Keratinocyte (primary cell): Measurements from ENCODE around the gene NOTCH1. TPM values are rescaled to one million over a fixed set of nuclear protein-coding genes. Genes with fewer than 3 reads are reported as not detected.

Experiments
- DNase-seq: peaks from one replicate; pipeline ENCODE4 v3.0.0-alpha.2; 2011; ENCODE audit warnings: low read depth, missing footprints, low spot score
- FAIRE-seq: peaks from 2 replicates; lab custom pipeline; 2011; peaks lifted over from hg19 to GRCh38; lab: Jason Lieb, UNC
- H2AFZ ChIP-seq: 2 replicates; pipeline ENCODE4 v1.6.0; 2012; ENCODE audit warnings: low read length, control low read depth, inconsistent platforms; ENCODE audit not compliant: control insufficient read depth
- H3K27ac ChIP-seq: 2 replicates; pipeline ENCODE4 v1.5.1; 2011; ENCODE audit warnings: low read length; ENCODE audit not compliant: control insufficient read depth, insufficient read depth
- H3K27me3 ChIP-seq: 3 replicates; pipeline ENCODE4 v1.6.0; 2011; ENCODE audit warnings: low read length; ENCODE audit not compliant: control insufficient read depth, insufficient read depth; ENCODE audit errors: extremely low read depth
- H3K36me3 ChIP-seq, 2 experiments: 2 replicates in 1 of 2; 3 replicates in 1 of 2; pipeline ENCODE4 v1.5.1; 2011; ENCODE audit warnings: low read length in 2 of 2, mild to moderate bottlenecking in 1 of 2; ENCODE audit not compliant: control insufficient read depth in 2 of 2, insufficient read depth in 2 of 2; ENCODE audit errors: extremely low read depth in 1 of 2
- H3K4me1 ChIP-seq: 3 replicates; pipeline ENCODE4 v1.5.1; 2011; ENCODE audit warnings: low read length; ENCODE audit not compliant: control insufficient read depth, insufficient read depth; ENCODE audit errors: extremely low read depth
- H3K4me2 ChIP-seq: 3 replicates; pipeline ENCODE4 v1.6.0; 2011; ENCODE audit warnings: low read depth, low read length; ENCODE audit not compliant: control insufficient read depth, insufficient read depth; ENCODE audit errors: extremely low read depth
- H3K4me3 ChIP-seq, 3 experiments: fragments of 200-600 bp in 1 of 3; sonication (generic) in 1 of 3; 2 replicates in 2 of 3; 3 replicates in 1 of 3; pipeline ENCODE4 v1.5.1; 2011 to 2016; ENCODE audit warnings: low read length in 3 of 3, mild to moderate bottlenecking in 3 of 3, control low read depth in 2 of 3, inconsistent platforms in 1 of 3, low read depth in 1 of 3, mixed read lengths in 1 of 3, mixed run types in 1 of 3, moderate library complexity in 1 of 3; ENCODE audit not compliant: control insufficient read depth in 2 of 3, insufficient read depth in 2 of 3; ENCODE audit errors: extremely low read depth in 1 of 3
- H3K79me2 ChIP-seq: 2 replicates; pipeline ENCODE4 v1.6.0; 2012; ENCODE audit warnings: low read length; ENCODE audit not compliant: control insufficient read depth, insufficient read depth
- H3K9ac ChIP-seq: 3 replicates; pipeline ENCODE4 v1.6.0; 2011; ENCODE audit warnings: low read length; ENCODE audit not compliant: control insufficient read depth, insufficient read depth; ENCODE audit errors: extremely low read depth
- H3K9me1 ChIP-seq: 3 replicates; pipeline ENCODE4 v1.6.0; 2011; ENCODE audit warnings: low read length; ENCODE audit not compliant: control insufficient read depth, insufficient read depth; ENCODE audit errors: extremely low read depth
- H3K9me3 ChIP-seq: 2 replicates; pipeline ENCODE4 v1.5.1; 2012; ENCODE audit warnings: low read depth, low read length; ENCODE audit not compliant: control insufficient read depth
- H4K20me1 ChIP-seq: 3 replicates; pipeline ENCODE4 v1.6.0; 2011; ENCODE audit warnings: low read length; ENCODE audit not compliant: control insufficient read depth, insufficient read depth; ENCODE audit errors: extremely low read depth
- EZH2 ChIP-seq: IDR thresholded peaks from one replicate; pipeline ENCODE4 v1.6.1; 2012; ENCODE audit warnings: inconsistent platforms, mild to moderate bottlenecking, low read length, moderate library complexity
- dilution Hi-C: fragments of 300-500 bp; cut with MboI; formaldehyde crosslinking; loops from one replicate; pipeline ENCODE4 v1.7.0; 2020; ENCODE audit warnings: low sequenced_read_pairs; ENCODE audit not compliant: extremely low pct_ligation_motif_present
- polyA plus RNA-seq, 5 experiments: library from polyadenylated mRNA; depleted of rRNA in 3 of 5; stranded (reverse) in 3 of 5; stranded (forward) in 1 of 5; unstranded in 1 of 5; fragments of >200 nt; gene quantifications; 1 replicate in 1 of 5; 2 replicates in 3 of 5; 3 replicates in 1 of 5; pipeline versions ENCODE4 v1.2.1 to v1.2.3, GENCODE V29; 2011 to 2012; ENCODE audit warnings: missing spikeins in 2 of 5, low read depth in 1 of 5, low replicate concordance in 1 of 5
- TF ChIP-seq, protein P1 (sequence below), 3 experiments: IDR thresholded peaks in 1 of 3; conservative IDR thresholded peaks in 1 of 3; optimal IDR thresholded peaks in 1 of 3; 2 replicates in 2 of 3; 3 replicates in 1 of 3; pipeline versions ENCODE3 to v1.5.1; 2011; ENCODE audit warnings: low read length in 3 of 3, mild to moderate bottlenecking in 3 of 3, moderate library complexity in 2 of 3, control low read depth in 1 of 3, inconsistent platforms in 1 of 3; ENCODE audit not compliant: insufficient read depth in 2 of 3; ENCODE audit errors: extremely low read depth in 1 of 3

NOTCH1 gene
- polyA plus RNA-seq, 1 donor (not counting 4 experiments of a cell fraction or from before 2014, with no cell fraction given): 6.1 TPM

DNA sequence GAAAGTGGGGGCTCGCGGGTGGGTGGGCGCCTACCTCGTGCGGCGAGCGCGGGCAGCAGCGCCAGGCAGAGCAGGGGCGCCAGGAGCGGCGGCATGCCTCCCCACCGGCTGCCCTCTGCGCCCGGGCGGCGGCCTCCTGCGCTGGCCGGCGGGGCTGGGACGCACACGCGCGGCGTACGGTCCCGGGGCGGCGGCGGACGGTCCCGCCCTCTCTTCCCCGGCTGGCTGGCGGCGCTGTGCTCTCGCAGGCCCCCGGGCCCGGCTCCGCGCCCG, 220 bp downstream of the NOTCH1 start:
- H3K79me2 ChIP-seq: peaks cover 51% of the 10 kb centered on the region
- peak overlapping the region; percentile 61 to 98 (median 89) for H3K4me3 ChIP-seq
- H3K27me3 ChIP-seq: no peaks in the 10 kb centered on the region
- H3K9ac ChIP-seq: peak overlapping the region; percentile 84
- H4K20me1 ChIP-seq: peaks cover 38% of the 10 kb centered on the region
- dilution Hi-C loops: no loop called here
- TF ChIP-seq, protein P1, sequence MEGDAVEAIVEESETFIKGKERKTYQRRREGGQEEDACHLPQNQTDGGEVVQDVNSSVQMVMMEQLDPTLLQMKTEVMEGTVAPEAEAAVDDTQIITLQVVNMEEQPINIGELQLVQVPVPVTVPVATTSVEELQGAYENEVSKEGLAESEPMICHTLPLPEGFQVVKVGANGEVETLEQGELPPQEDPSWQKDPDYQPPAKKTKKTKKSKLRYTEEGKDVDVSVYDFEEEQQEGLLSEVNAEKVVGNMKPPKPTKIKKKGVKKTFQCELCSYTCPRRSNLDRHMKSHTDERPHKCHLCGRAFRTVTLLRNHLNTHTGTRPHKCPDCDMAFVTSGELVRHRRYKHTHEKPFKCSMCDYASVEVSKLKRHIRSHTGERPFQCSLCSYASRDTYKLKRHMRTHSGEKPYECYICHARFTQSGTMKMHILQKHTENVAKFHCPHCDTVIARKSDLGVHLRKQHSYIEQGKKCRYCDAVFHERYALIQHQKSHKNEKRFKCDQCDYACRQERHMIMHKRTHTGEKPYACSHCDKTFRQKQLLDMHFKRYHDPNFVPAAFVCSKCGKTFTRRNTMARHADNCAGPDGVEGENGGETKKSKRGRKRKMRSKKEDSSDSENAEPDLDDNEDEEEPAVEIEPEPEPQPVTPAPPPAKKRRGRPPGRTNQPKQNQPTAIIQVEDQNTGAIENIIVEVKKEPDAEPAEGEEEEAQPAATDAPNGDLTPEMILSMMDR (optimal IDR thresholded peaks at IDR 0.05 in 1 of 3, IDR thresholded peaks at IDR 0.05 in 1 of 3, conservative IDR thresholded peaks at IDR 0.05 in 1 of 3; ENCODE audit: extremely low read depth in 1 of 3, insufficient read depth in 2 of 3, low read length in 3 of 3): no peak
- no peak for TF ChIP-seq EZH2
- no peaks in the 10 kb centered on the region for H3K9me3 ChIP-seq
- peak overlapping the region; percentile 64 for H3K27ac ChIP-seq
- peaks cover 4% of the 10 kb centered on the region for H3K9me1 ChIP-seq
- FAIRE-seq (no peak), DNase-seq (no peak)
- H2AFZ ChIP-seq: no peak overlapping the region
- H3K4me1 ChIP-seq: peaks cover 32% of the 10 kb centered on the region
- no peak overlapping the region for H3K4me2 ChIP-seq
- H3K36me3 ChIP-seq: peaks cover 25 to 27% of the 10 kb centered on the region in 2 experiments

DNA sequence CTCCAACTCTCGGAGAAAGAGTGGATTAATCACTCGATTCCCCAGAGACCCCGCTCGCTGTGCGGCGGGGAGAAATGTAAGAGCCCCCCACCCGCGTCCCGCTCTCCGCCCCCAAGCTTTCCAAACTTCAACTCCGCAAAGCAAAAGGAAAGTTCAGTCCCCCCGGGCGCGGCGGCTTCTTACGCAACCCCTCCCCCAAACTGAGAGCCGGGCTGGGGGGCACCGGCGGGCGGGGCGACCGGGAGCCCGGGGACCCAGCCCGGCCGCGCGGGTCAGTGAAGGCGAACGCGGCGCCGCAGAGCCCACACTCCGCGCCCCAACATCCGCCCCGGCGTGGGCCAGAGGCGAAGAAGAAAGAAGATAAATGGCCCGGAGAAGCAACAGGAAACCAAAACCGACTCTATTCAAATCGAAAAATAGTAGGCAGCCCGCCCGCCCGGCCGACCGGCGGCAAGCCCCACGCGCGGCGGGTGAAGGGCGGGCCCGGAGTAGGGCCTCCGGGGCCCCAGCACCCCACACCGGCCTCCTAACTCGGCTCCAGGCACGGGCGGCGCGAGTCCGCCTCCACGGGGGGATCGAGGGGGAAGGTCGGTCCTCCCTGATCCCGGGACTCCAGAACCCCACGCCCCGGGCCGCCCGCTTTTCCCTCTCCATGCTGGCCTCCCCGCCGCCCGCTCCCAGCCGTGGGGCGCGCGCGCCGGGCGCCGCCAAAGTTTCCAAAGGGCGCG, 720 bp downstream of the NOTCH1 start:
- dilution Hi-C loops: no loop called here
- H3K4me3 ChIP-seq: peak overlapping the region; percentile 61 to 98 (median 89)
- no peaks in the 10 kb centered on the region for H3K27me3 ChIP-seq
- FAIRE-seq: no peak
- peaks cover 29 to 32% of the 10 kb centered on the region in 2 experiments for H3K36me3 ChIP-seq
- H3K79me2 ChIP-seq: peaks cover 56% of the 10 kb centered on the region
- H3K27ac ChIP-seq: peak overlapping the region; percentile 64
- peaks cover 6% of the 10 kb centered on the region for H3K9me1 ChIP-seq
- DNase-seq: no peak
- peaks cover 31% of the 10 kb centered on the region for H3K4me1 ChIP-seq
- no peaks in the 10 kb centered on the region for H3K9me3 ChIP-seq
- TF ChIP-seq EZH2: no peak
- TF ChIP-seq, protein P1 (optimal IDR thresholded peaks at IDR 0.05 in 1 of 3, IDR thresholded peaks at IDR 0.05 in 1 of 3, conservative IDR thresholded peaks at IDR 0.05 in 1 of 3; ENCODE audit: extremely low read depth in 1 of 3, insufficient read depth in 2 of 3, low read length in 3 of 3): no peak
- H4K20me1 ChIP-seq: peaks cover 43% of the 10 kb centered on the region
- H3K4me2 ChIP-seq: peak overlapping the region; percentile 81
- no peak overlapping the region for H2AFZ ChIP-seq
- H3K9ac ChIP-seq: peak overlapping the region; percentile 84
